IMR-90 (cell line): ENCODE results near the gene AVP. TPM values are rescaled to one million over a fixed set of nuclear protein-coding genes. Genes with fewer than 3 reads are reported as not detected.
A peak's percentile ranks its signal among the peaks of the same experiment; 100 is the strongest.

Source experiments
- ATAC-seq: fragments of 200-7000 bp; cut with Tn5 transposase; 2 replicates; pipeline ENCODE4 v1.9.1; 2020; ENCODE audit warnings: low read depth, mild to moderate bottlenecking, moderate library complexity
- BruUV-seq: library from RNA; stranded (reverse); fragments of 400-500 nt; replicated peaks from 2 replicates; lab custom pipeline; 2021; lab: Mats Ljungman, UMichigan
- CTCF ChIA-PET: fragments of 300-600 bp; formaldehyde crosslinking; extraction: SDS; loops from one replicate; lab custom pipeline; 2021; ENCODE audit warnings: antibody characterized with exemption; lab: Yijun Ruan, JAX
- POLR2A ChIA-PET: fragments of 300-600 bp; sonication (Branson Sonifier 250); formaldehyde crosslinking; loops from one replicate; lab custom pipeline; 2022; ENCODE audit warnings: antibody characterized with exemption; ENCODE audit not compliant: unreplicated experiment; lab: Charles Lee
- DNase-seq: peaks from one replicate; pipeline ENCODE4 v3.0.0; 2013
- H2AFZ ChIP-seq: replicated peaks from 2 replicates; pipeline ENCODE3; 2013; ENCODE audit warnings: low read length, mild to moderate bottlenecking; ENCODE audit not compliant: poor library complexity
- H2AK5ac ChIP-seq: 2 replicates; pipeline ENCODE4 v1.6.1; 2013; ENCODE audit warnings: low read depth, low read length, inconsistent platforms
- H2AK9ac ChIP-seq: replicated peaks from 2 replicates; pipeline ENCODE3; 2013; ENCODE audit warnings: mild to moderate bottlenecking, low read depth, low read length, moderate library complexity; ENCODE audit not compliant: poor library complexity
- H2BK120ac ChIP-seq: 2 replicates; pipeline ENCODE4 v1.6.1; 2013; ENCODE audit warnings: low read depth, low read length, inconsistent platforms
- H2BK15ac ChIP-seq: 3 replicates; pipeline ENCODE4 v1.6.1; 2013; ENCODE audit warnings: low read depth, low read length, inconsistent platforms
- H2BK20ac ChIP-seq: 2 replicates; pipeline ENCODE4 v1.6.1; 2013; ENCODE audit warnings: low read depth, mild to moderate bottlenecking, inconsistent platforms, low read length, moderate library complexity
- H2BK5ac ChIP-seq: 2 replicates; pipeline ENCODE4 v1.6.1; 2013; ENCODE audit warnings: mild to moderate bottlenecking, low read depth, low read length, inconsistent platforms; ENCODE audit not compliant: poor library complexity, severe bottlenecking
- H3K14ac ChIP-seq: replicated peaks from 2 replicates; pipeline ENCODE4 v1.6.1; 2013; ENCODE audit warnings: low read depth, low read length, inconsistent platforms
- H3K18ac ChIP-seq: 2 replicates; pipeline ENCODE4 v1.6.1; 2013; ENCODE audit warnings: low read depth, low read length, control low read depth
- H3K23ac ChIP-seq: 2 replicates; pipeline ENCODE4 v1.6.1; 2013; ENCODE audit warnings: low read depth, low read length, inconsistent platforms
- H3K27ac ChIP-seq: 2 replicates; pipeline ENCODE4 v1.5.1; 2013; ENCODE audit warnings: mild to moderate bottlenecking, control low read depth, low read length; ENCODE audit not compliant: insufficient read depth
- H3K27me3 ChIP-seq: 2 replicates; pipeline ENCODE4 v1.6.1; 2013; ENCODE audit warnings: low read length; ENCODE audit not compliant: control insufficient read depth, insufficient read depth
- H3K36me3 ChIP-seq: 2 replicates; pipeline ENCODE4 v1.6.1; 2013; ENCODE audit warnings: low read length, mixed read lengths; ENCODE audit not compliant: control insufficient read depth, insufficient read depth
- H3K4ac ChIP-seq: 2 replicates; pipeline ENCODE4 v1.6.1; 2013; ENCODE audit warnings: low read depth, low read length, inconsistent platforms
- H3K4me1 ChIP-seq: 2 replicates; pipeline ENCODE4 v1.6.1; 2013; ENCODE audit warnings: low read length, mixed read lengths; ENCODE audit not compliant: control insufficient read depth, insufficient read depth
- H3K4me2 ChIP-seq: 2 replicates; pipeline ENCODE4 v1.6.1; 2013; ENCODE audit warnings: low read depth, mild to moderate bottlenecking, control low read depth, low read length, moderate library complexity
- H3K4me3 ChIP-seq: 2 replicates; pipeline ENCODE4 v1.5.1; 2013; ENCODE audit warnings: low read depth, mild to moderate bottlenecking, control low read depth, low read length, moderate library complexity; ENCODE audit not compliant: insufficient read depth
- H3K56ac ChIP-seq: 2 replicates; pipeline ENCODE4 v1.6.1; 2013; ENCODE audit warnings: low read length, inconsistent platforms; ENCODE audit not compliant: insufficient read depth; ENCODE audit errors: extremely low read depth
- H3K79me1 ChIP-seq, 2 experiments: 2 replicates each; pipeline ENCODE4 v1.6.1; 2013; ENCODE audit warnings: low read length in 2 of 2, inconsistent platforms in 1 of 2, low read depth in 1 of 2
- H3K9ac ChIP-seq: 2 replicates; pipeline ENCODE4 v1.6.1; 2013; ENCODE audit warnings: low read depth, low read length, control low read depth
- H3K9me1 ChIP-seq: 2 replicates; pipeline ENCODE4 v1.6.1; 2013; ENCODE audit warnings: low read length, inconsistent platforms; ENCODE audit not compliant: insufficient read depth
- H3K9me3 ChIP-seq: 2 replicates; pipeline ENCODE4 v1.6.1; 2013; ENCODE audit warnings: low read length; ENCODE audit not compliant: control insufficient read depth, insufficient read depth
- H4K20me1 ChIP-seq: 2 replicates; pipeline ENCODE4 v1.6.1; 2013; ENCODE audit warnings: low read length, inconsistent platforms; ENCODE audit not compliant: insufficient read depth
- H4K5ac ChIP-seq: 2 replicates; pipeline ENCODE4 v1.6.1; 2013; ENCODE audit warnings: mild to moderate bottlenecking, low read depth, low read length, control low read depth
- H4K8ac ChIP-seq, 2 experiments: 2 replicates each; pipeline ENCODE4 v1.6.1; 2013; ENCODE audit warnings: low read depth in 2 of 2, low read length in 2 of 2, control low read depth in 1 of 2, inconsistent platforms in 1 of 2
- H4K91ac ChIP-seq: 2 replicates; pipeline ENCODE4 v1.6.1; 2013; ENCODE audit warnings: low read depth, low read length, inconsistent platforms; ENCODE audit not compliant: insufficient read depth
- CHD1 ChIP-seq: IDR thresholded peaks from 2 replicates; pipeline ENCODE4 v1.6.1; 2012; ENCODE audit warnings: low read depth, low read length, improper control_type of control experiment
- ELK1 ChIP-seq: fragments of 150-350 bp; IDR thresholded peaks from 2 replicates; pipeline ENCODE4 v1.6.1; 2016; ENCODE audit warnings: low read depth, mild to moderate bottlenecking, low read length, moderate library complexity, borderline replicate concordance
- MXI1 ChIP-seq: IDR thresholded peaks from 2 replicates; pipeline ENCODE4 v1.6.1; 2012; ENCODE audit warnings: low read depth, mild to moderate bottlenecking, low read length, moderate library complexity, borderline replicate concordance
- SMC3 ChIP-seq: fragments of 150-350 bp; IDR thresholded peaks from 2 replicates; pipeline ENCODE4 v1.6.1; 2016; ENCODE audit warnings: low read depth, mild to moderate bottlenecking, antibody characterized with exemption, low read length, moderate library complexity
- WGBS, 2 experiments: methylation state at CpG; one replicate each; pipeline versions ENCODE4 v1.1.5 to v1.1.7; 2013; ENCODE audit warnings: missing lambda C conversion rate in 2 of 2; ENCODE audit not compliant: insufficient read length in 1 of 2; ENCODE audit errors: extremely low coverage in 2 of 2; 5-methylcytosine and 5-hydroxymethylcytosine counted together
- dilution Hi-C: fragments of 300-500 bp; cut with HindIII; formaldehyde crosslinking; loops from one replicate; pipeline ENCODE4 v1.14.3; 2018; ENCODE audit warnings: low sequenced_read_pairs; ENCODE audit not compliant: unreplicated experiment
- in situ Hi-C: fragments of 300-500 bp; cut with MboI; formaldehyde crosslinking; loops from 3 replicates; pipeline ENCODE4 v1.14.3; 2019; ENCODE audit warnings: low sequenced_read_pairs, inconsistent platforms, mixed read lengths
- intact Hi-C: fragments of 100-400 bp; cut with micrococcal nuclease; formaldehyde crosslinking; loops from 2 replicates; pipeline ENCODE4 v1.10.0; 2022
- polyA plus RNA-seq, 3 experiments: library from polyadenylated mRNA; depleted of rRNA; stranded (reverse); fragments of >200 nt; gene quantifications; 2 replicates each; pipeline ENCODE4 v1.2.3, GENCODE V29; 2012; ENCODE audit warnings: low replicate concordance in 1 of 3
- total RNA-seq: library from RNA; depleted of rRNA; stranded (reverse); fragments of >200 nt; gene quantifications from 2 replicates; pipeline ENCODE4 v1.2.3, GENCODE V29; 2012

Gene AVP
- total and polyA plus RNA-seq, 2 of the 4 experiments (the other 2 are of a cell fraction) = not detected

GRCh38 chr20:3068986-3069900, 15.3 kb downstream of the AVP start:
- no peak overlapping the region for H3K18ac ChIP-seq
- H3K4me1 ChIP-seq = peaks cover 4% of the 10 kb centered on the region
- no peak overlapping the region for H3K14ac ChIP-seq
- H3K56ac ChIP-seq = no peak overlapping the region
- H4K5ac ChIP-seq = no peak overlapping the region
- H3K27me3 ChIP-seq = peaks cover 21% of the 10 kb centered on the region
- no peak overlapping the region for H3K27ac ChIP-seq
- H2BK20ac ChIP-seq = no peak overlapping the region
- H4K20me1 ChIP-seq = no peaks in the 10 kb centered on the region
- 60% methylated on average over 3 of the region's 8 CpGs; no CpG with 5 or more reads in 1 of the 2 experiments for WGBS, 2 experiments
- H2AK9ac ChIP-seq = no peak overlapping the region
- no peak overlapping the region for H2AFZ ChIP-seq
- no peak overlapping the region for H2BK120ac ChIP-seq
- no peak overlapping the region for H2BK15ac ChIP-seq
- TF ChIP-seq SMC3 (no peak), CHD1 (no peak), MXI1 (no peak), ELK1 (no peak)
- H3K4me3 ChIP-seq = no peak overlapping the region
- peak; percentile 24; the same call in 1 of the 2 replicates for ATAC-seq
- BruUV-seq = no TSS peak
- no peak overlapping the region for H3K9ac ChIP-seq
- no peak overlapping the region for H4K91ac ChIP-seq
- no peak overlapping the region for H3K4ac ChIP-seq
- ChIA-PET POLR2A (no interaction called here), CTCF (interaction anchor here (1.8 kb wide), 1 partner anchor 15 kb away, joined by 8 read pairs; no protein-coding TSS in a partner anchor)
- H3K9me1 ChIP-seq = peaks cover 4% of the 10 kb centered on the region; the same call in 1 of the 2 replicates
- peak; percentile 36 for DNase-seq
- no peaks in the 10 kb centered on the region for H3K9me3 ChIP-seq
- no peak overlapping the region for H4K8ac ChIP-seq
- intact Hi-C loops (no loop called here), in situ Hi-C loops (no loop called here), dilution Hi-C loops (no loop called here)
- no peak overlapping the region for H2AK5ac ChIP-seq
- H3K4me2 ChIP-seq = no peak overlapping the region
- no peaks in the 10 kb centered on the region for H3K79me1 ChIP-seq
- no peak overlapping the region for H3K23ac ChIP-seq
- H2BK5ac ChIP-seq = no peak overlapping the region
- no peaks in the 10 kb centered on the region for H3K36me3 ChIP-seq
